GM13977 (cell line): ENCODE measurements around the gene LARGE1.

Experiments used
- DNase-seq: peaks from one replicate; pipeline ENCODE4 v3.0.0; 2012; ENCODE audit warnings: low spot score
- in situ Hi-C: fragments of 300-500 bp; cut with MboI; formaldehyde crosslinking; loops from one replicate; pipeline ENCODE4 v1.12.0; 2022; ENCODE audit warnings: low sequenced_read_pairs, low pct_unique_long_range_greater_than_20kb, mixed read lengths, inconsistent platforms; ENCODE audit not compliant: unreplicated experiment
- TF ChIP-seq, protein P1 (sequence below): IDR thresholded peaks from 2 replicates; pipeline ENCODE4 v1.5.1; 2012; ENCODE audit warnings: mild to moderate bottlenecking, control low read depth; ENCODE audit not compliant: insufficient read depth; ENCODE audit errors: extremely low read depth, missing control alignments

The LARGE1 gene

GRCh38 chr22:33357981-33358399 lies 562.3 kb downstream of the LARGE1 start:
- no peak for DNase-seq
- in situ Hi-C loops: no loop called here
- TF ChIP-seq, protein P1, sequence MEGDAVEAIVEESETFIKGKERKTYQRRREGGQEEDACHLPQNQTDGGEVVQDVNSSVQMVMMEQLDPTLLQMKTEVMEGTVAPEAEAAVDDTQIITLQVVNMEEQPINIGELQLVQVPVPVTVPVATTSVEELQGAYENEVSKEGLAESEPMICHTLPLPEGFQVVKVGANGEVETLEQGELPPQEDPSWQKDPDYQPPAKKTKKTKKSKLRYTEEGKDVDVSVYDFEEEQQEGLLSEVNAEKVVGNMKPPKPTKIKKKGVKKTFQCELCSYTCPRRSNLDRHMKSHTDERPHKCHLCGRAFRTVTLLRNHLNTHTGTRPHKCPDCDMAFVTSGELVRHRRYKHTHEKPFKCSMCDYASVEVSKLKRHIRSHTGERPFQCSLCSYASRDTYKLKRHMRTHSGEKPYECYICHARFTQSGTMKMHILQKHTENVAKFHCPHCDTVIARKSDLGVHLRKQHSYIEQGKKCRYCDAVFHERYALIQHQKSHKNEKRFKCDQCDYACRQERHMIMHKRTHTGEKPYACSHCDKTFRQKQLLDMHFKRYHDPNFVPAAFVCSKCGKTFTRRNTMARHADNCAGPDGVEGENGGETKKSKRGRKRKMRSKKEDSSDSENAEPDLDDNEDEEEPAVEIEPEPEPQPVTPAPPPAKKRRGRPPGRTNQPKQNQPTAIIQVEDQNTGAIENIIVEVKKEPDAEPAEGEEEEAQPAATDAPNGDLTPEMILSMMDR: no peak

DNA sequence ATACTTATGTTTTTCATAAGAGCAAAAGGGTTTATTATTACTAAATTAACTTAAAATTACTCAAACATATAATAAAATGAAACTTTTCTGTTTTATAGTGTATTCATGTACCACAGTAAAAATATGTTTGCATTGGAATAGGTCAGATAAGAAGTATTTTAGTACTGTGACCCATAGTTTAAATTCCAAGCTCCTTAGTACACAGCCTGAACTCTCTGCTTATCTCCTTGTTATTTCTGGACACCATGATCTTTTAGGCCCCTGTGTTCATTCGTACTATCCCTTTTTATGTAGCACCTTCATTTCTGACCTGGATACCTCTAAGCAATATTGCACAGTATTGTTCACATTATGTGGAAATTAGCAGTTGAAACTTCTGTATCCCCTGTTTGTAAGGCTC lies 565.3 kb downstream of the LARGE1 start:
- in situ Hi-C loops: no loop called here
- no peak for DNase-seq
- TF ChIP-seq, protein P1: no peak

DNA sequence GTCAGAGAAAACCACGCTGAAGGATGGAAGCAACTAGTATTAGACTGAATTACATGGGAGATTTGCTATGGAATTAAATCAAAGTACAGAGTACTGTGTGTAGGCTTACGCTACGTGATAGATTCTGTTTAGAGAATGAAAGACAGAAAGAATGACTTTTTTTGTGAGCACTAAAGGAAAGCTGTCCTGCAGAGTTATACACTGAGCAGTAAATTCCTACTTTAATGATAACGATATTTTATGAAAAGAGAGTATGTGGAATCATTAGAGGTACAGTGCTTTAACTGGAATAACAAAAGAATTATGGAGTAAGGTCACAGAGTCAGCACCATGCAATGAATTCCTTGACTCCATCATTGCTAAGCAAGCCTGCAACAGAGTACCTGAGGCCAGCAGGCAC lies 566.8 kb downstream of the LARGE1 start:
- in situ Hi-C loops: no loop called here
- TF ChIP-seq, protein P1: no peak
- no peak for DNase-seq

DNA sequence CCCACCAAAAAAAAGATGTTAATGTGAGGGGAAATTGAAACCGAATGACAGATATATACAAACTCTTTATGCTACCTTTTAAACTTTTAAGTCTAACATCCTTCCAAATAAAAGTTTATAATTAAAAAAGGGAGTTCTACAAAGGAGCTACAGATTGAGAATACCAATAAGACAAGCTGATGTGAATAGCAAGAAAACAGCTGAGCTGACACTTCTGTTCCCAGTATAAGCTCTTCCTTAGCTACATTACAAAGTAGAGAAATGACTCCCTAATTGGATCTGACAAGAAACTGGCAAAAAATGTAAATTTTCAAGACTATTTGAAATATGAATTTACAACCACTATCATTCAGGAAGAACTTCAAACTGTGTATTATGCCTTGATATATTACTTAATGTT lies 567.5 kb downstream of the LARGE1 start:
- no peak for DNase-seq
- in situ Hi-C loops: no loop called here
- TF ChIP-seq, protein P1: no peak

- no peak for DNase-seq
- in situ Hi-C loops: no loop called here
- TF ChIP-seq, protein P1: no peak
Measured at GRCh38 chr22:33350961-33351360, 569.3 kb downstream of the LARGE1 start.

GRCh38 chr22:33350491-33350890 lies 569.8 kb downstream of the LARGE1 start:
- no peak for DNase-seq
- in situ Hi-C loops: no loop called here

GRCh38 chr22:33347002-33347401 lies 573.3 kb downstream of the LARGE1 start:
- TF ChIP-seq, protein P1: no peak
- no peak for DNase-seq
- in situ Hi-C loops: no loop called here

More at GRCh38 chr22:33350491-33350890, 569.8 kb downstream of the LARGE1 start:
- TF ChIP-seq, protein P1: no peak
